Brain microvascular endothelial cell (primary cell): ENCODE measurements around the gene MBNL1.
"Not testable (repeated sequence)": the region's sequence is repeated elsewhere in the genome, so short reads cannot be mapped to it uniquely, and the experiment has no call there.

ENCODE experiments used
- DNase-seq: peaks from one replicate; pipeline ENCODE4 v3.0.0-alpha.2; 2020
- H3K27ac ChIP-seq: fragments of 250-450 bp; sonication (Bioruptor Pico); 2 replicates; pipeline ENCODE4 v1.5.1; 2020; ENCODE audit warnings: mild to moderate bottlenecking, moderate library complexity
- H3K27me3 ChIP-seq: fragments of 250-450 bp; sonication (Bioruptor Pico); replicated peaks from 2 replicates; pipeline ENCODE4 v1.5.1; 2020; ENCODE audit warnings: mild to moderate bottlenecking
- H3K36me3 ChIP-seq: fragments of 250-450 bp; sonication (Bioruptor Pico); replicated peaks from 2 replicates; pipeline ENCODE4 v1.5.1; 2020; ENCODE audit warnings: mild to moderate bottlenecking
- H3K4me3 ChIP-seq: 2 replicates; pipeline ENCODE4 v1.5.1; 2011; ENCODE audit warnings: low read depth, mild to moderate bottlenecking, control low read depth, low read length, moderate library complexity
- in situ Hi-C: cut with HindIII; loops from 2 replicates; pipeline ENCODE4 v1.10.0; 2017; ENCODE audit warnings: low sequenced_read_pairs, low pct_ligation_motif_present
- TF ChIP-seq, protein P1 (sequence below): IDR thresholded peaks from 2 replicates; pipeline ENCODE4 v1.5.1; 2011; ENCODE audit warnings: low read depth, mild to moderate bottlenecking, moderate library complexity, low read length, control low read depth, inconsistent platforms; ENCODE audit errors: missing control alignments

MBNL1 gene

DNA sequence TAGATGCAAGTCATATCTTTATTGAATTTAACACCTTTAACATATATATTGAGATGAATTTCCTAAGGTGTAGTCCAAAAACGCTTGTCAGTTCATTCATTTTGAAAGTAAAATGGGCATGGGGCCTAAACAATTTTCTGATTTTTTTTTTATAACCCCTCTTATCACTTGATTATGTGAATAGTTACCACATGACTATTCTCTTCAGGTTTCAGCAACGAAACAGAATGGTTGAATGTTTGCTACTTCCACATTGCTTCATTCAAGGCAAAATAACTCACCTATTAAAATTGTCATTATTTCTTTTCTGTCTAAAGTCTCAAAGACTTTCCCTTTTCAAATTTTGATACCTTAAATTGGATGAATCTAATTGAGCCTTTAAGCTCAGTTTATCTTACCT is 96.4 kb downstream of the MBNL1 start:
- no peaks in the 10 kb centered on the region for H3K36me3 ChIP-seq
- TF ChIP-seq, protein P1, sequence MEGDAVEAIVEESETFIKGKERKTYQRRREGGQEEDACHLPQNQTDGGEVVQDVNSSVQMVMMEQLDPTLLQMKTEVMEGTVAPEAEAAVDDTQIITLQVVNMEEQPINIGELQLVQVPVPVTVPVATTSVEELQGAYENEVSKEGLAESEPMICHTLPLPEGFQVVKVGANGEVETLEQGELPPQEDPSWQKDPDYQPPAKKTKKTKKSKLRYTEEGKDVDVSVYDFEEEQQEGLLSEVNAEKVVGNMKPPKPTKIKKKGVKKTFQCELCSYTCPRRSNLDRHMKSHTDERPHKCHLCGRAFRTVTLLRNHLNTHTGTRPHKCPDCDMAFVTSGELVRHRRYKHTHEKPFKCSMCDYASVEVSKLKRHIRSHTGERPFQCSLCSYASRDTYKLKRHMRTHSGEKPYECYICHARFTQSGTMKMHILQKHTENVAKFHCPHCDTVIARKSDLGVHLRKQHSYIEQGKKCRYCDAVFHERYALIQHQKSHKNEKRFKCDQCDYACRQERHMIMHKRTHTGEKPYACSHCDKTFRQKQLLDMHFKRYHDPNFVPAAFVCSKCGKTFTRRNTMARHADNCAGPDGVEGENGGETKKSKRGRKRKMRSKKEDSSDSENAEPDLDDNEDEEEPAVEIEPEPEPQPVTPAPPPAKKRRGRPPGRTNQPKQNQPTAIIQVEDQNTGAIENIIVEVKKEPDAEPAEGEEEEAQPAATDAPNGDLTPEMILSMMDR: no peak
- DNase-seq: no peak
- in situ Hi-C loops: no loop called here
- no peak overlapping the region for H3K27ac ChIP-seq
- no peaks in the 10 kb centered on the region for H3K27me3 ChIP-seq
- H3K4me3 ChIP-seq: no peak overlapping the region

GRCh38 chr3:152365766-152366593 is 97.3 kb downstream of the MBNL1 start:
- in situ Hi-C loops: no loop called here
- Histone ChIP-seq H3K4me3 (no peak overlapping the region), H3K36me3 (no peaks in the 10 kb centered on the region), H3K27me3 (no peaks in the 10 kb centered on the region), H3K27ac (no peak overlapping the region)
- no peak for DNase-seq
- TF ChIP-seq, protein P1: no peak

DNA sequence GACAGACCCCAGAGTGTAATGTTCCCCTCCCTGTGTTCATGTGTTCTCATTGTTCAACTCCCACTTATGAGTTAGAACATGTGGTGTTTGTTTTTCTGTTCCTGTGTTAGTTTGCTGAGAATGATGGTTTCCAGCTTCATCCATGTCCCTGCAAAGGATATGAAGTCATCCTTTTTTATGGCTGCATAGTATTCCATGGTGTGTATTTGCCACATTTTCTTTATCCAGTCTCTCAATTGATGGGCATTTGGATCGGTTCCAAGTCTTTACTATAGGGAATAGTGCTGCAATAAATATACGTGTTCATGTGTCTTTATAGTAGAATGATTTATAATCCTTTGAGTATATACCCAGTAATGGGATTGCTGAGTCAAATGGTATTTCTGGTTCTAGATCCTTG is 98.5 kb downstream of the MBNL1 start:
- in situ Hi-C loops, DNase-seq, H3K27ac ChIP-seq, H3K4me3 ChIP-seq, H3K36me3 ChIP-seq, H3K27me3 ChIP-seq: not testable (repeated sequence)

DNA sequence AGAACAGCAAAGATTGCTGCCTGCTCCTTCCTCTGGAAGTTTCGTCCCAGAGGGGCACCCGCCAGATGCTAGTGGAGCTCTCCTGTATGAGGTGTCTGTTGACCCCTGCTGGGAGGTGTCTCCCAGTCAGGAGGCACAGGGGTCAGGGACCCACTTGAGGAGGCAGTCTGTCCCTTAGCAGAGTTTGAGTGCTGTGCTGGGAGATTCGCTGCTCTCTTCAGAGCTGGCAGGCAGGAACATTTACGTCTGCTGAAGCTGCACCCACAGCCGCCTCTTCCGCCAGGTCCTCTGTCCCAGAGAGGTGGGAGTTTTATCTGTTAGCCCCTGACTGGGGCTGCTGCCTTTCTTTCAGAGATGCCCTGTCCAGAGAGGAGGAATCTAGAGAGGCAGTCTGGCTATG is 103.9 kb downstream of the MBNL1 start:
- H3K27ac ChIP-seq, in situ Hi-C loops, H3K4me3 ChIP-seq, H3K36me3 ChIP-seq, DNase-seq, H3K27me3 ChIP-seq: not testable (repeated sequence)

DNA sequence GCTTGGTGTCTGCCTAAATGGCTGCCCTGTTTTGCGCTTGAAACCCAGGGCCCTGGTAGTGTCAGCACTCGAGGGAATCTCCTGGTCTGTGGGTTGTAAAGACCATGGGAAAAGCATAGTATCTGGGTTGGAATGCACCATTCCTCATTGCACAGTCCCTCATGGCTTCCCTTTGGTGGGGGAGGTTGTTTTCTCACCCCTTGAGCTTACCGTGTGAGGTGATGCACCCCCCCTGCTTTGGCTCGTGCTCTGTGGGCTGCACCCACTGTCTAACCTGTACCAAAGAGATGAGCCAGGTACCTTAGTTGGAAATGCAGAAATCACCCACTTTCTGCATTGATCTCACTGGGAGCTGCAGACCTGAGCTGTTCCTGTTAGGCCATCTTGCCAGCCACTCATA is 104.7 kb downstream of the MBNL1 start:
- H3K27ac ChIP-seq: no peak overlapping the region
- no peak for DNase-seq
- in situ Hi-C loops: no loop called here
- TF ChIP-seq, protein P1: no peak
- no peak overlapping the region for H3K4me3 ChIP-seq
- H3K36me3 ChIP-seq: no peaks in the 10 kb centered on the region
- H3K27me3 ChIP-seq: no peaks in the 10 kb centered on the region

DNA sequence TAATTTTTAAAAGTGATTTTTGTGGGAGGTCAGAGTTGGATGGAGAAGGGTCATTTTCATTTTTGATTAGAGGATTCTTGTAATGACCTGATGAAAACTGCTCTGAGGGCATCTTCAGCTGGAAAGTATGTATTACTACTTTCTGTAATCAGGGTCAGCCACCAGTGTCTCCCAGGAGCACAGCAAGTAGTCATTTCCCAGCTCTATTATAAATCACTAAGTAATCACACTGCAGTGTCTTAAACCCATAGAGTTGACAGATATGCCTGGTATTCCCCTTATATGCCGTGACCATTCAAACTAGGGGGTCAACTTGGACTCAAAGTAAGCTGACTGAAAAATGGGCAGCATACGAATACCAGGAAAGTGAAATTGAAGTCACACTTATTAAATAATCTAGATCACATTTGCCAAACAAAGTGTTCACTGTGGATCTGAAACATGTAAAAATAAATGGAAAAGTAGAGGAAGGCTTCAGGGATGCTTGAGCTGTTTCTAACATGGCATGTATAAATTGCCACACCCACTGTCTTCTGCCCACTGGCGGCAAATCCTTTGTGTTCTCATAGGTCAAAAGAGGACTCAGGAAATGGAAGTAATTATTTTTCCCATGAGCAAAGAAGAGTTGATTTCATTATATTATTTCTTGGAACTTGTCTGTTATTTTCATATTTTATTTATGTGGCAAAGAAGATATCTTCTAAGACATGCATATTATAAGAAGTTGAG is 105.7 kb downstream of the MBNL1 start:
- no peak for DNase-seq
- Histone ChIP-seq H3K27me3 (no peaks in the 10 kb centered on the region), H3K36me3 (no peaks in the 10 kb centered on the region), H3K27ac (no peak overlapping the region), H3K4me3 (no peak overlapping the region)
- in situ Hi-C loops: no loop called here
- TF ChIP-seq, protein P1: no peak
